RWPE2 (cell line): ENCODE measurements around the gene CCDC83.

Experiments used
- ATAC-seq: fragments of 200-7000 bp; cut with Tn5 transposase; 3 replicates; pipeline ENCODE4 v1.9.1; 2021; ENCODE audit warnings: low read depth
- DNase-seq: peaks from one replicate; pipeline ENCODE4 v3.0.0-alpha.2; 2020; ENCODE audit warnings: low spot score
- H3K27ac ChIP-seq: fragments of 450-650 bp; 2 replicates; pipeline ENCODE4 v1.5.1; 2017; ENCODE audit warnings: mild to moderate bottlenecking; ENCODE audit not compliant: poor library complexity, severe bottlenecking
- H3K27me3 ChIP-seq: fragments of 250-450 bp; sonication (Bioruptor Pico); 2 replicates; pipeline ENCODE4 v1.5.1; 2021; ENCODE audit warnings: mild to moderate bottlenecking, moderate library complexity; ENCODE audit not compliant: insufficient read depth, poor library complexity, severe bottlenecking
- H3K36me3 ChIP-seq: fragments of 250-450 bp; sonication (Bioruptor Pico); 2 replicates; pipeline ENCODE4 v1.5.1; 2020; ENCODE audit warnings: low read depth, mild to moderate bottlenecking, moderate library complexity
- H3K4me1 ChIP-seq: fragments of 250-450 bp; sonication (Bioruptor Pico); 2 replicates; pipeline ENCODE4 v1.5.1; 2021; ENCODE audit warnings: mild to moderate bottlenecking, moderate library complexity; ENCODE audit not compliant: insufficient read depth, poor library complexity, severe bottlenecking
- H3K4me3 ChIP-seq: fragments of 250-450 bp; sonication (Bioruptor Pico); 2 replicates; pipeline ENCODE4 v1.5.1; 2021; ENCODE audit warnings: mild to moderate bottlenecking, moderate library complexity; ENCODE audit not compliant: severe bottlenecking
- H3K9me3 ChIP-seq: fragments of 250-450 bp; sonication (Bioruptor Pico); 2 replicates; pipeline ENCODE4 v1.5.1; 2021; ENCODE audit warnings: mild to moderate bottlenecking, moderate library complexity; ENCODE audit not compliant: severe bottlenecking
- CTCF ChIP-seq: fragments of 450-650 bp; IDR thresholded peaks from one replicate; pipeline ENCODE4 v1.5.1; 2017; ENCODE audit warnings: mild to moderate bottlenecking, moderate library complexity; ENCODE audit not compliant: poor library complexity, severe bottlenecking

The CCDC83 gene

GRCh38 chr11:85953491-85954143, 98.4 kb downstream of the CCDC83 start:
- ATAC-seq (no peak), DNase-seq (no peak)
- Histone ChIP-seq H3K36me3 (peaks cover 28% of the 10 kb centered on the region), H3K4me3 (no peak overlapping the region), H3K27me3 (no peaks in the 10 kb centered on the region), H3K27ac (no peak overlapping the region), H3K9me3 (peaks cover 3% of the 10 kb centered on the region), H3K4me1 (peaks cover 5% of the 10 kb centered on the region)
- no peak for TF ChIP-seq CTCF

DNA sequence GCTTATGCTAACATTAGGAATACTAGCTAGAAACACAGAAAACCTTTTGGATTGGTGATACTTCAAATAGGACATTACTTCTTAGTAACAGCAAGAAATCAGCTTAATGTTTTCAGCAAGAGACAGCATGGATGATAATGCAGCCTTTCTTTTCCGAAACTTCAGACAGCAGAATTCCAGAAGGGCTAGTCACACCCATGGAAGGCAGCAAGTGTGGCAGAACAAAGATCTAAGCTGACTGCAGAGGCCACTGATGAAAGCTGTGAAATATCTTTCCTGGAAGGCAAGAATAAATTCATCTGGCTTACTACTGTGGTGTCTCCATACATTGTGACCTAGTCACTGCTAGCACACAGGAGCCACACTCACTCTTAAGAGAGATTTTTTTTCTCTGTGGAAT, 100.3 kb downstream of the CCDC83 start:
- Histone ChIP-seq H3K4me3 (no peak overlapping the region), H3K9me3 (peaks cover 3% of the 10 kb centered on the region), H3K27me3 (no peaks in the 10 kb centered on the region), H3K27ac (no peak overlapping the region), H3K4me1 (no peaks in the 10 kb centered on the region), H3K36me3 (peaks cover 43% of the 10 kb centered on the region)
- no peak for DNase-seq
- no peak for TF ChIP-seq CTCF
- ATAC-seq = no peak

DNA sequence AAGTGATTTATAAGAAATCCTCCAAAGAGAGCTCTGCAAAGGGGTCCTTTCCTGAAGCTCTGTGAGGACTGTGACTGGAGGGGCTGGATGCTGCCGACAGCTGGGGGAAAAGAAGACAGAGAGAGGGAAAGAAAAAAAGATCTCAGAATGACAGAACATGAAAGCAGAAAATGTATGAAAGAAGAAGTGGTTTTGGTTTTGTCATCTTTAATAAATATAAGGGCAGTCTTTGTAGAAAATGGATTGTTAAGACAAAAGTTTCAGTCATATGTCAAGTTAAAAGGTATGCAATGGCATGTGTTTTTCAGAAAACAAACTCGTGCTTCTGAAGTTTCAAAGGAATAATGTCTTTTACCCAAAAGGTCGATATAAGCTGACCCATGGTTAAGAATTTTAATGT, 105.5 kb downstream of the CCDC83 start:
- TF ChIP-seq CTCF = no peak
- Histone ChIP-seq H3K36me3 (peaks cover 79% of the 10 kb centered on the region), H3K4me1 (peaks cover 15% of the 10 kb centered on the region), H3K9me3 (peaks cover 3% of the 10 kb centered on the region), H3K27ac (peak overlapping the region; percentile 76), H3K4me3 (no peak overlapping the region), H3K27me3 (no peaks in the 10 kb centered on the region)
- ATAC-seq (no peak), DNase-seq (no peak)

GRCh38 chr11:85961130-85961529, 105.9 kb downstream of the CCDC83 start:
- Histone ChIP-seq H3K9me3 (peaks cover 3% of the 10 kb centered on the region), H3K27me3 (no peaks in the 10 kb centered on the region), H3K4me1 (peaks cover 15% of the 10 kb centered on the region), H3K27ac (peak overlapping the region; percentile 76), H3K4me3 (no peak overlapping the region), H3K36me3 (peaks cover 79% of the 10 kb centered on the region)
- DNase-seq (no peak), ATAC-seq (no peak)
- no peak for TF ChIP-seq CTCF

DNA sequence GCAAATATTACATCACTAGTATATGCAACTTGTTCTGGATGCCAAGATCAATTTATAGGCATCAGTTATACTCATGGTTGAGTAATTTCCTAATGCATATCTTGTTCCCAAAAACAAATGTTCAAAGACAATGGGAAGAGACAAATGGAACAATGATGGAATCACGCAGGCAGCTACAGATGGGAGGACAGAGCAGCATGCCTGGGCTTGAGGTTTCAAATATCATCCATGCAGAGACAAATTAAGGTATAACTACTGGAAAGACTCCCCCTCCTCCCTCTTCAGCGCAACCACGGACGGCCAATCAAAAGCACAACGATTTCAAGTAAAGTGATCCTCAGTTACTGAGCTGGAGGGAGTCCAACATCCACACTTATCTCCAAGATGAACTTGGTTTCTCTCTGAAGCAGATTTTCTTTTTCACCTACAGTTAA, 106.8 kb downstream of the CCDC83 start:
- H3K27me3 ChIP-seq = no peaks in the 10 kb centered on the region
- H3K27ac ChIP-seq = peak overlapping the region; percentile 76
- DNase-seq (peak; percentile 71), ATAC-seq (peak; percentile 95)
- H3K4me3 ChIP-seq = no peak overlapping the region
- peaks cover 3% of the 10 kb centered on the region for H3K9me3 ChIP-seq
- peaks cover 15% of the 10 kb centered on the region for H3K4me1 ChIP-seq
- peaks cover 79% of the 10 kb centered on the region for H3K36me3 ChIP-seq
- no peak for TF ChIP-seq CTCF
